Vagina (tissue), 2 donors: Measurements from ENCODE around the gene MIEN1. TPM values are rescaled to one million over a fixed set of nuclear protein-coding genes. Genes with fewer than 3 reads are reported as not detected.

ENCODE experiments used
- DNase-seq, 2 donors: peaks; one replicate each; pipeline ENCODE4 v3.0.0-alpha.2; 2017; ENCODE audit errors: extremely low spot score in 2 of 2
- H3K27ac ChIP-seq: fragments of 200-600 bp; sonication (generic); one replicate; pipeline ENCODE4 v1.5.1; 2019
- H3K27me3 ChIP-seq: fragments of 200-600 bp; sonication (generic); one replicate; pipeline ENCODE4 v1.5.1; 2019
- H3K36me3 ChIP-seq, 2 donors: fragments of 200-600 bp; sonication (generic); one replicate each; pipeline ENCODE4 v1.5.1; 2017 to 2019
- H3K4me1 ChIP-seq: fragments of 200-600 bp; sonication (generic); one replicate; pipeline ENCODE4 v1.5.1; 2019
- H3K4me3 ChIP-seq, 2 donors: fragments of 200-600 bp; sonication (generic); 1 replicate in 1 of 2; 2 replicates in 1 of 2; pipeline ENCODE4 v1.5.1; 2016 to 2019
- H3K9me3 ChIP-seq: fragments of 200-600 bp; sonication (generic); one replicate; pipeline ENCODE4 v1.5.1; 2019
- CTCF ChIP-seq, 3 experiments: fragments of 450-650 bp in 2 of 3; fragments of 200-600 bp in 1 of 3; sonication (generic) in 1 of 3; IDR thresholded peaks; one replicate each; pipeline ENCODE4 v1.5.1; 2017 to 2019; ENCODE audit warnings: antibody characterized with exemption in 3 of 3, mild to moderate bottlenecking in 2 of 3, moderate library complexity in 2 of 3
- POLR2A ChIP-seq, 2 donors: fragments of 450-650 bp; IDR thresholded peaks; one replicate each; pipeline ENCODE4 v1.6.1; 2017; ENCODE audit warnings: antibody characterized with exemption in 2 of 2, mild to moderate bottlenecking in 2 of 2, moderate library complexity in 2 of 2
- POLR2AphosphoS5 ChIP-seq, 2 donors: sonication (generic); formaldehyde crosslinking; IDR thresholded peaks; one replicate each; pipeline ENCODE4 v1.9.0; 2017; ENCODE audit warnings: antibody characterized with exemption in 2 of 2, mild to moderate bottlenecking in 2 of 2, low read depth in 1 of 2; ENCODE audit not compliant: insufficient read depth in 1 of 2
- intact Hi-C: fragments of 100-400 bp; cut with DNase I; formaldehyde crosslinking; loops from one replicate; pipeline ENCODE4 v1.15.1; 2023
- total RNA-seq: library from RNA; depleted of rRNA; stranded (reverse); fragments of >200 nt; gene quantifications from one replicate; pipeline ENCODE4 v1.2.3, GENCODE V29; 2016

MIEN1 gene
- total RNA-seq, 1 donor from 2014 or later = 74.2 TPM

- peaks cover 27% of the 10 kb centered on the region for H3K4me1 ChIP-seq
- H3K9me3 ChIP-seq = no peaks in the 10 kb centered on the region
- intact Hi-C loops = no loop called here
- DNase-seq = no peak
- no peaks in the 10 kb centered on the region for H3K36me3 ChIP-seq
- no peaks in the 10 kb centered on the region for H3K27me3 ChIP-seq
- H3K4me3 ChIP-seq = no peak overlapping the region
- peak overlapping the region; percentile 94 for H3K27ac ChIP-seq
- TF ChIP-seq POLR2A (IDR thresholded peaks at IDR 0.05) (no peak), CTCF (IDR thresholded peaks at IDR 0.05) (no peak), POLR2AphosphoS5 (IDR thresholded peaks at IDR 0.05; ENCODE audit: insufficient read depth in 1 of 2, low read depth in 1 of 2) (no peak)
Measured at GRCh38 chr17:39755554-39756379, 25.4 kb upstream of the MIEN1 start.

DNA sequence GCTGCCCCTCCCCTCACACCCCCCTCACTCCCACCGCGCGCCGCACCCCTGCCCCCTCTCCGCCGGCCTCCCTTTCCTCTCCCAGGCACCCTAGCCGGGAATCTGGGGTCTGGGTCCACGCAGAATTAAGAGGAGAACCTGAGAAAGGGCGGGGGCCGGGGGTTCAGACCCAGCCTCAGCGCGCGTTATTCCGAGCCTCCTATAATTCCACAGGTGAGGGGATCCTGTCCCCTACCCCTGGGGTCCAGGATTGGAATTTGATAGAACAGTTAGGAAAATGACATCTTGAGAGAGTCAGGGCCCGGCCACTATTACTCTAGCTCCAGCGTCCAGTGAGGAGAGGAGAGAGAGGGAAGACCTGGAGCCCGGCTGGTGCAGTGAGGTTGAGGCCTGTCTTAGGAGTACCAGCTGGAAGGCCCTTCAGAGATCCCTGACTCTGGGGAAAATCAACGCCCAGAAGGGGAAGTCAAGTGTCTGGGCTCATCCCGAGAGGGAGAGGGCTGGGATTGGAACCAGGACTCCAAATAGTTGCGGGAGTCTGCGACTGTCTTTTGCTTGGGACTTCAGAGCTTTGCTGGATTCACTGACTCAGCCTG is 24.7 kb upstream of the MIEN1 start:
- peaks cover 27% of the 10 kb centered on the region for H3K4me1 ChIP-seq
- H3K27ac ChIP-seq = peak overlapping the region; percentile 94
- intact Hi-C loops = loop anchor here (5.0 kb wide), 1 partner anchor 133 kb away; no protein-coding TSS in a partner anchor
- peak overlapping the region; percentile 74 to 77 for H3K4me3 ChIP-seq
- TF ChIP-seq POLR2AphosphoS5 (IDR thresholded peaks at IDR 0.05; ENCODE audit: insufficient read depth in 1 of 2, low read depth in 1 of 2) (no peak), CTCF (IDR thresholded peaks at IDR 0.05) (no peak), POLR2A (IDR thresholded peaks at IDR 0.05) (no peak)
- H3K36me3 ChIP-seq = no peaks in the 10 kb centered on the region
- no peak for DNase-seq
- no peaks in the 10 kb centered on the region for H3K27me3 ChIP-seq
- no peaks in the 10 kb centered on the region for H3K9me3 ChIP-seq

DNA sequence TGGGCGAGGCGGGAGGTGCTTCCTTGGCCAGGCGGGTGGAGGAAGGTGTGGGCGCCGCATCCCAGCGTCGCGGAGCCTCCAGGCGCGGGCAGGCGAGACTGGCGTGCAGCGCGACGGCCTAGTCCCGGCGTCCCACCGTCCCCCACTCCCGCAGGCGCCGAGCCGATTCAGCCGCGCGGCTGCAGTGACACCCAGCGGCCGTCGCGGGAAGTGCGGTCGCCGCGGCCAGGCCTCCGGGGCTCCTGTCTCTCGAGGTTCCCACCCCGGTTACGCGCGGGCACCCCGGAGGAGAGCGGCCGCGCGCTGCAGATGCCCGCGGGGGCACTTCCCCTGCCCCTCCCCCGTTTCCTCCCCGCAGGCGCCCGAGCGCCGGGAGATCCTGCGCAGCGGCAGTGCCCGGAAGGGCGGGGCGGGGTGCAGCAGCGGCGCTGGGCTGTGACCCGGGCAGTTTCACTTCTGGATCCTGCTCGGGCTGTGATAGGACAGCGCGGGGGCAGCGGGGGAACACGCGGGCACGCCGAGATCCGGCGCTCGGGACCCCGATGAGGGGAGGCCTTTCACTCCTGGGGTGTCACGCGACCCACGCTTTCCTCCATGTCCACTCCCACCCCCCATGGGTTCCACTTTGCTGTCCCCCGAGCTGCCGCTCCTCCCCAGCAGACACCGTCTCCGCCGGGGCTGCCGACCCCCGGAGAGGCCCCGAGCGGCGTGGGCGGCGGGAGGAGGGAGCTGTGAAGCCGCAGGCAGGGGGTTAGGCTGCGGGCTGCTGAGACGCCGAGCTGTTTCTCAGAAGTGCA is 24.0 kb upstream of the MIEN1 start:
- no peaks in the 10 kb centered on the region for H3K27me3 ChIP-seq
- DNase-seq = no peak
- TF ChIP-seq POLR2A (IDR thresholded peaks at IDR 0.05) = peak in 1 of 2 donors; percentile 50
- peak; percentile 57 to 85 for TF ChIP-seq POLR2AphosphoS5 (IDR thresholded peaks at IDR 0.05; ENCODE audit: insufficient read depth in 1 of 2, low read depth in 1 of 2)
- peak; percentile 94 to 100 (median 95) for TF ChIP-seq CTCF (IDR thresholded peaks at IDR 0.05)
- H3K9me3 ChIP-seq = no peaks in the 10 kb centered on the region
- intact Hi-C loops = loop anchor here (5.0 kb wide), 1 partner anchor 132 kb away; no protein-coding TSS in a partner anchor
- H3K4me3 ChIP-seq = peak overlapping the region; percentile 74 to 77
- no peaks in the 10 kb centered on the region for H3K36me3 ChIP-seq
- H3K27ac ChIP-seq = peak overlapping the region; percentile 94
- peaks cover 27% of the 10 kb centered on the region for H3K4me1 ChIP-seq

DNA sequence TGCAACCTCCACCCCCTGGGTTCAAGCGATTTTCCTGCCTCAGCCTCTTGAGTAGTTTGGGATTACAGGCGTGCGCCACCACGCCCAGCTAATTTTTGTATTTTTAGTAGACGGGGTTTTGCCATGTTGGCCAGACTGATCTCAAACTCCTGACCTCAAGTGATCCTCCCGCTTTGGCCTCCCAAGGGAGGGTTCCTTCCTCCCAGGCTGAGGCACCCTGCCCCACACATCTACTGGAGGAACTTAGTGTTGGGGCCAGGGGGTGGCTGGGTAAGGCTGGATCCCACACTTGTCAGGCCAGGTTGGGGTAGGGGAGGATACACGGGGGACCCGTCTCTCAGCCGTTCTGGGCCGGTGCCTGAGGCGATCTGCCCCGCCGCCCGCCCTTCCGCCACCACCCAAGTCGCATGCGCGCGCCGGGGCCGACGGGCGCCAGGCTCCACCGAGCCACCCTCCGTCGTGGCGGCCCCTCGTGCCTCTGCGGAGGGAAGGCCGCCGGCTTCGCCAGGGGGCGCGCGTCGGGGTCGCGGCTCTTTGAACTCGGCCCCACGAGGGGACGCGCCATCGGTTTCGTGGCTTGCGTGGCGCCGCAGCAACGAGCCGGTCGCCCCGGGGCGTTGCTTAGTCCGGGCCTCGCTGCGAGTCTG is 23.3 kb upstream of the MIEN1 start:
- TF ChIP-seq POLR2A (IDR thresholded peaks at IDR 0.05) (no peak), CTCF (IDR thresholded peaks at IDR 0.05) (no peak), POLR2AphosphoS5 (IDR thresholded peaks at IDR 0.05; ENCODE audit: insufficient read depth in 1 of 2, low read depth in 1 of 2) (no peak)
- Histone ChIP-seq H3K27me3 (no peaks in the 10 kb centered on the region), H3K4me1 (peaks cover 27% of the 10 kb centered on the region), H3K27ac (peak overlapping the region; percentile 94), H3K9me3 (no peaks in the 10 kb centered on the region), H3K36me3 (no peaks in the 10 kb centered on the region), H3K4me3 (peak overlapping the region; percentile 74 to 77)
- intact Hi-C loops = loop anchor here (5.0 kb wide), 1 partner anchor 131 kb away; no protein-coding TSS in a partner anchor
- DNase-seq = no peak
